Progenitor cell of endocrine pancreas (in vitro differentiated cells): ENCODE results near the gene PAMR1. TPM values are rescaled to one million over a fixed set of nuclear protein-coding genes. Genes with fewer than 3 reads are reported as not detected.

ENCODE experiments used
- DNase-seq: peaks from one replicate; pipeline ENCODE4 v3.0.0; 2021; ENCODE audit warnings: low spot score; ENCODE audit not compliant: unreplicated experiment
- H3K27ac Mint-ChIP-seq: 2 replicates; pipeline ENCODE4 v1.8.0; 2021; ENCODE audit warnings: mild to moderate bottlenecking, moderate library complexity, mixed read lengths
- H3K27me3 Mint-ChIP-seq: 2 replicates; pipeline ENCODE4 v1.8.0; 2021; ENCODE audit warnings: mixed read lengths
- H3K36me3 Mint-ChIP-seq: 2 replicates; pipeline ENCODE4 v1.8.0; 2022; ENCODE audit warnings: mixed read lengths; ENCODE audit not compliant: insufficient read depth
- H3K4me1 Mint-ChIP-seq: 2 replicates; pipeline ENCODE4 v1.8.0; 2021; ENCODE audit warnings: low read depth, mixed read lengths
- H3K4me3 Mint-ChIP-seq: 2 replicates; pipeline ENCODE4 v1.8.0; 2021; ENCODE audit warnings: low read depth, mild to moderate bottlenecking, moderate library complexity, mixed read lengths
- H3K9me3 Mint-ChIP-seq: 2 replicates; pipeline ENCODE4 v1.8.0; 2021; ENCODE audit warnings: low read depth, mixed read lengths
- CTCF ChIP-seq: fragments of 200-600 bp; sonication (generic); IDR thresholded peaks from one replicate; pipeline ENCODE4 v1.5.0; 2021; ENCODE audit warnings: antibody characterized with exemption, mild to moderate bottlenecking; ENCODE audit not compliant: unreplicated experiment
- total RNA-seq: library from RNA; stranded (reverse); gene quantifications from 2 replicates; pipeline ENCODE4 v1.2.1, GENCODE V29; 2021

Gene PAMR1
- total RNA-seq, 1 donor from 2014 or later = 0.38 TPM

- no peaks in the 10 kb centered on the region for H3K36me3 Mint-ChIP-seq
- no peaks in the 10 kb centered on the region for H3K4me1 Mint-ChIP-seq
- H3K27me3 Mint-ChIP-seq = no peaks in the 10 kb centered on the region
- TF ChIP-seq CTCF = no peak
- H3K27ac Mint-ChIP-seq = no peak overlapping the region
- no peaks in the 10 kb centered on the region for H3K9me3 Mint-ChIP-seq
- no peak overlapping the region for H3K4me3 Mint-ChIP-seq
- no peak for DNase-seq
Observed at GRCh38 chr11:35463331-35463751, 62.1 kb downstream of the PAMR1 start.

- Mint-ChIP-seq H3K9me3 (no peaks in the 10 kb centered on the region), H3K36me3 (no peaks in the 10 kb centered on the region), H3K27ac (no peak overlapping the region), H3K4me3 (no peak overlapping the region), H3K27me3 (no peaks in the 10 kb centered on the region), H3K4me1 (no peaks in the 10 kb centered on the region)
- no peak for DNase-seq
- TF ChIP-seq CTCF = no peak
Observed at GRCh38 chr11:35461917-35462538, 63.4 kb downstream of the PAMR1 start.

GRCh38 chr11:35459489-35459888, 65.9 kb downstream of the PAMR1 start:
- Mint-ChIP-seq H3K4me3 (no peak overlapping the region), H3K9me3 (no peaks in the 10 kb centered on the region), H3K36me3 (no peaks in the 10 kb centered on the region), H3K27me3 (no peaks in the 10 kb centered on the region), H3K4me1 (no peaks in the 10 kb centered on the region), H3K27ac (no peak overlapping the region)
- TF ChIP-seq CTCF = no peak
- DNase-seq = no peak

- H3K9me3 Mint-ChIP-seq = no peaks in the 10 kb centered on the region
- no peaks in the 10 kb centered on the region for H3K36me3 Mint-ChIP-seq
- TF ChIP-seq CTCF = no peak
- no peak for DNase-seq
- no peaks in the 10 kb centered on the region for H3K4me1 Mint-ChIP-seq
- no peaks in the 10 kb centered on the region for H3K27me3 Mint-ChIP-seq
- H3K27ac Mint-ChIP-seq = no peak overlapping the region
- H3K4me3 Mint-ChIP-seq = no peak overlapping the region
Observed at GRCh38 chr11:35458846-35459245, 66.6 kb downstream of the PAMR1 start.

GRCh38 chr11:35454362-35454761, 71.1 kb downstream of the PAMR1 start:
- Mint-ChIP-seq H3K36me3 (no peaks in the 10 kb centered on the region), H3K27me3 (no peaks in the 10 kb centered on the region), H3K4me1 (no peaks in the 10 kb centered on the region), H3K9me3 (no peaks in the 10 kb centered on the region), H3K4me3 (no peak overlapping the region), H3K27ac (peak overlapping the region; percentile 46)
- TF ChIP-seq CTCF = no peak
- no peak for DNase-seq
